HEK293 (cell line): ENCODE data around the gene RPRD1A.

Experiments
- CTCF ChIA-PET: fragments of 350-600 bp; formaldehyde crosslinking; extraction: SDS; loops from one replicate; lab custom pipeline; 2021; ENCODE audit warnings: antibody characterized with exemption; lab: Yijun Ruan, JAX
- POLR2A ChIA-PET: fragments of 300-600 bp; formaldehyde crosslinking; extraction: SDS; loops from one replicate; lab custom pipeline; 2020; ENCODE audit warnings: antibody characterized with exemption, inconsistent platforms; lab: Yijun Ruan, JAX
- H3K27ac ChIP-seq: fragments of 200-500 bp; sonication (Bioruptor generic); 2 replicates; pipeline ENCODE4 v1.5.1; 2014; ENCODE audit warnings: low read depth, low read length, control low read depth, inconsistent platforms; ENCODE audit errors: extremely low read depth
- H3K36me3 ChIP-seq, 2 experiments: fragments of 200-500 bp in 1 of 2; sonication (Bioruptor generic) in 1 of 2; 1 replicate in 1 of 2; 2 replicates in 1 of 2; pipeline ENCODE4 v1.5.1; 2014 to 2017; ENCODE audit warnings: inconsistent platforms in 2 of 2, low read length in 2 of 2; ENCODE audit not compliant: control insufficient read depth in 2 of 2, insufficient read depth in 1 of 2
- H3K4me1 ChIP-seq: fragments of 200-500 bp; sonication (Bioruptor generic); 2 replicates; pipeline ENCODE4 v1.5.1; 2014; ENCODE audit warnings: mild to moderate bottlenecking, low read length, inconsistent platforms; ENCODE audit not compliant: control insufficient read depth, insufficient read depth
- H3K4me3 ChIP-seq: 2 replicates; pipeline ENCODE4 v1.5.1; 2011; ENCODE audit warnings: low read depth, mild to moderate bottlenecking, control low read depth, low read length, moderate library complexity
- H3K9me3 ChIP-seq: fragments of 200-500 bp; sonication (Bioruptor generic); 2 replicates; pipeline ENCODE4 v1.5.1; 2014; ENCODE audit warnings: low read depth, low read length, inconsistent platforms; ENCODE audit not compliant: control insufficient read depth, insufficient read depth
- EGR2 ChIP-seq: fragments of 450-650 bp; formaldehyde crosslinking; IDR thresholded peaks from 2 replicates; pipeline ENCODE4 v1.5.1; 2016; ENCODE audit warnings: low read depth, missing biosample characterization, missing genetic modification characterization
- GFI1B ChIP-seq: fragments of 450-650 bp; formaldehyde crosslinking; IDR thresholded peaks from 2 replicates; pipeline ENCODE4 v1.5.1; 2016; ENCODE audit warnings: missing biosample characterization, missing genetic modification characterization
- GLI4 ChIP-seq: fragments of 450-650 bp; formaldehyde crosslinking; IDR thresholded peaks from 2 replicates; pipeline ENCODE4 v1.5.1; 2016; ENCODE audit warnings: missing biosample characterization, missing genetic modification characterization
- HOXC10 ChIP-seq: sonication (generic); formaldehyde crosslinking; IDR thresholded peaks from 2 replicates; pipeline ENCODE4 v1.8.1; 2023; ENCODE audit warnings: mild to moderate bottlenecking, missing genetic modification reagents
- OSR2 ChIP-seq: fragments of 450-650 bp; formaldehyde crosslinking; IDR thresholded peaks from 2 replicates; pipeline ENCODE4 v1.5.1; 2016; ENCODE audit warnings: missing biosample characterization, missing genetic modification characterization
- SETDB1 ChIP-seq: IDR thresholded peaks from one replicate; pipeline ENCODE4 v1.6.1; 2017; ENCODE audit warnings: mild to moderate bottlenecking, low read length, moderate library complexity, mixed read lengths; ENCODE audit not compliant: insufficient read length
- SP7 ChIP-seq: fragments of 450-650 bp; formaldehyde crosslinking; IDR thresholded peaks from 2 replicates; pipeline ENCODE4 v1.5.1; 2016; ENCODE audit warnings: missing biosample characterization, missing genetic modification characterization
- TRIM28 ChIP-seq: IDR thresholded peaks from 2 replicates; pipeline ENCODE4 v1.6.1; 2011; ENCODE audit warnings: low read length, control low read depth, borderline replicate concordance
- ZBTB20 ChIP-seq: fragments of 450-650 bp; formaldehyde crosslinking; IDR thresholded peaks from 2 replicates; pipeline ENCODE4 v1.5.1; 2016; ENCODE audit warnings: missing biosample characterization, missing genetic modification characterization
- ZBTB21 ChIP-seq: fragments of 450-650 bp; formaldehyde crosslinking; IDR thresholded peaks from 2 replicates; pipeline ENCODE4 v1.5.1; 2017; ENCODE audit warnings: missing biosample characterization, missing genetic modification characterization
- ZNF155 ChIP-seq: fragments of 450-650 bp; formaldehyde crosslinking; IDR thresholded peaks from 2 replicates; pipeline ENCODE4 v1.5.1; 2016; ENCODE audit warnings: missing biosample characterization, missing genetic modification characterization
- ZNF157 ChIP-seq: fragments of 450-650 bp; formaldehyde crosslinking; IDR thresholded peaks from 2 replicates; pipeline ENCODE4 v1.5.1; 2016; ENCODE audit warnings: missing biosample characterization, missing genetic modification characterization
- ZNF202 ChIP-seq: fragments of 450-650 bp; formaldehyde crosslinking; IDR thresholded peaks from 2 replicates; pipeline ENCODE4 v1.5.1; 2016; ENCODE audit warnings: missing biosample characterization, missing genetic modification characterization, borderline replicate concordance
- ZNF221 ChIP-seq: fragments of 450-650 bp; formaldehyde crosslinking; IDR thresholded peaks from 2 replicates; pipeline ENCODE4 v1.5.1; 2017; ENCODE audit warnings: missing biosample characterization, missing genetic modification characterization, borderline replicate concordance
- ZNF404 ChIP-seq: fragments of 450-650 bp; formaldehyde crosslinking; IDR thresholded peaks from 2 replicates; pipeline ENCODE4 v1.5.1; 2017; ENCODE audit warnings: missing biosample characterization, missing genetic modification characterization
- ZNF416 ChIP-seq: fragments of 450-650 bp; formaldehyde crosslinking; IDR thresholded peaks from 2 replicates; pipeline ENCODE4 v1.5.1; 2016; ENCODE audit warnings: missing biosample characterization, missing genetic modification characterization
- ZNF521 ChIP-seq: fragments of 450-650 bp; formaldehyde crosslinking; IDR thresholded peaks from 2 replicates; pipeline ENCODE4 v1.5.1; 2017; ENCODE audit warnings: missing biosample characterization, mild to moderate bottlenecking, missing genetic modification characterization
- ZNF548 ChIP-seq: fragments of 450-650 bp; formaldehyde crosslinking; IDR thresholded peaks from 2 replicates; pipeline ENCODE4 v1.5.1; 2016; ENCODE audit warnings: missing biosample characterization, missing genetic modification characterization
- ZNF654 ChIP-seq: fragments of 450-650 bp; formaldehyde crosslinking; IDR thresholded peaks from 2 replicates; pipeline ENCODE4 v1.5.1; 2016; ENCODE audit warnings: low read depth, missing biosample characterization, missing genetic modification characterization
- ZNF785 ChIP-seq: fragments of 450-650 bp; formaldehyde crosslinking; IDR thresholded peaks from 2 replicates; pipeline ENCODE4 v1.5.1; 2016; ENCODE audit warnings: missing biosample characterization, missing genetic modification characterization
- ZNF830 ChIP-seq: fragments of 450-650 bp; IDR thresholded peaks from 2 replicates; pipeline ENCODE4 v1.5.0; 2018; ENCODE audit warnings: missing biosample characterization, missing genetic modification characterization, low read depth, mild to moderate bottlenecking, moderate library complexity
- TF ChIP-seq, protein P1 (sequence below): fragments of 450-650 bp; formaldehyde crosslinking; IDR thresholded peaks from 2 replicates; pipeline ENCODE4 v1.5.1; 2016; ENCODE audit warnings: missing biosample characterization, missing genetic modification characterization
- TF ChIP-seq, protein P2 (sequence below): fragments of 450-650 bp; formaldehyde crosslinking; IDR thresholded peaks from 2 replicates; pipeline ENCODE4 v1.5.1; 2017; ENCODE audit warnings: missing biosample characterization, missing genetic modification characterization
- TF ChIP-seq, protein P3 (sequence below): sonication (generic); formaldehyde crosslinking; IDR thresholded peaks from 2 replicates; pipeline ENCODE4 v1.8.1; 2022; ENCODE audit warnings: mild to moderate bottlenecking, moderate library complexity, missing genetic modification reagents

Gene RPRD1A

DNA sequence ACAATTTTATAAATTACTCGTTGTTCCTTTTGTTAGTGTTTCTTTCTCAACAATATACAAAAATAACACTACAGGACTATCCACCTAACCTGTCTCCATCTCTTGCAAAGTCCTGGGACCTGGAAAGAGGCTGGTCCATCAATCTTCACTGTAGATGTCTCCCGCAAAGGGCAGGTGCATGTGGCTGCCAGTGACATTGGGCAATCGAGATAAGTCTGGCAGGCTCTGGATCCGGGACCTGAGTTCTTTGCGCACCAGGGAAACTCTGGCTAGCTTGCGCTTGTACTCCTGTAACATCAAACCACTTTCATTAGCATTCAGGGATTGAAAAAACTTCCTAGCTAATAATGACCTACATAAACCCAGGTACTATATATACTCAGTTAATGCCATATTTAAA, 74.3 kb downstream of the RPRD1A start:
- Histone ChIP-seq H3K9me3 (no peaks in the 10 kb centered on the region), H3K36me3 (peaks cover 0 to 45% of the 10 kb centered on the region in 2 experiments; a peak in 2 of 3 replicates), H3K27ac (no peak overlapping the region), H3K4me3 (no peak overlapping the region), H3K4me1 (no peaks in the 10 kb centered on the region)
- CTCF ChIA-PET = interaction anchor here (0.7 kb wide), 1 partner anchor 18 kb away, joined by 3 read pairs; no protein-coding TSS in a partner anchor
- TF ChIP-seq ZNF830 (tag by site-specific recombination) (no peak), GLI4 (no peak), ZBTB21 (tag by site-specific recombination) (no peak), HOXC10 (CRISPR knock-in tag) (no peak)
- TF ChIP-seq, protein P1, sequence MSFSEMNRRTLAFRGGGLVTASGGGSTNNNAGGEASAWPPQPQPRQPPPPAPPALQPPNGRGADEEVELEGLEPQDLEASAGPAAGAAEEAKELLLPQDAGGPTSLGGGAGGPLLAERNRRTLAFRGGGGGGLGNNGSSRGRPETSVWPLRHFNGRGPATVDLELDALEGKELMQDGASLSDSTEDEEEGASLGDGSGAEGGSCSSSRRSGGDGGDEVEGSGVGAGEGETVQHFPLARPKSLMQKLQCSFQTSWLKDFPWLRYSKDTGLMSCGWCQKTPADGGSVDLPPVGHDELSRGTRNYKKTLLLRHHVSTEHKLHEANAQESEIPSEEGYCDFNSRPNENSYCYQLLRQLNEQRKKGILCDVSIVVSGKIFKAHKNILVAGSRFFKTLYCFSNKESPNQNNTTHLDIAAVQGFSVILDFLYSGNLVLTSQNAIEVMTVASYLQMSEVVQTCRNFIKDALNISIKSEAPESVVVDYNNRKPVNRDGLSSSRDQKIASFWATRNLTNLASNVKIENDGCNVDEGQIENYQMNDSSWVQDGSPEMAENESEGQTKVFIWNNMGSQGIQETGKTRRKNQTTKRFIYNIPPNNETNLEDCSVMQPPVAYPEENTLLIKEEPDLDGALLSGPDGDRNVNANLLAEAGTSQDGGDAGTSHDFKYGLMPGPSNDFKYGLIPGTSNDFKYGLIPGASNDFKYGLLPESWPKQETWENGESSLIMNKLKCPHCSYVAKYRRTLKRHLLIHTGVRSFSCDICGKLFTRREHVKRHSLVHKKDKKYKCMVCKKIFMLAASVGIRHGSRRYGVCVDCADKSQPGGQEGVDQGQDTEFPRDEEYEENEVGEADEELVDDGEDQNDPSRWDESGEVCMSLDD (tag by site-specific recombination) = no peak
- POLR2A ChIA-PET = interaction anchor here (0.5 kb wide), 1 partner anchor 13 kb away, joined by 5 read pairs; no protein-coding TSS in a partner anchor

DNA sequence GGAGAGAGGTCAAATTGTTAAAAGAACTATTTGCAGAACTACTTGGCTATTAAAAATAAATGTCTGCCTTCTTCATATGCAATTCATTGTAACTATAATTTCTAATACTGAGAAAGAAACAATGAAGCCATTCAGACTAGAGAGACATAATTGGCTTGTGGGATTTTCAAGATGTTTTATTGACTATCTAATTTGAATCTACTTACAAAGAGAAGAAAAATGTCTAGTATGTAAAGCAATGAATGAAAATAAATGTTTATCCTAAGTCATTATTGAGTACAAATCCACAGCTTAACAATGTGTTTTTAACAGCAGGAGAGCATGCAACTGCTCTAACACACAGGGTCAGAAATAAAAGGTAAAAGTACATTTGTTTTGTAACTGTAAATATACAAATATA, 75.7 kb downstream of the RPRD1A start:
- POLR2A ChIA-PET = interaction anchor here (1.3 kb wide), 1 partner anchor 15 kb away, joined by 3 read pairs; no protein-coding TSS in a partner anchor

DNA sequence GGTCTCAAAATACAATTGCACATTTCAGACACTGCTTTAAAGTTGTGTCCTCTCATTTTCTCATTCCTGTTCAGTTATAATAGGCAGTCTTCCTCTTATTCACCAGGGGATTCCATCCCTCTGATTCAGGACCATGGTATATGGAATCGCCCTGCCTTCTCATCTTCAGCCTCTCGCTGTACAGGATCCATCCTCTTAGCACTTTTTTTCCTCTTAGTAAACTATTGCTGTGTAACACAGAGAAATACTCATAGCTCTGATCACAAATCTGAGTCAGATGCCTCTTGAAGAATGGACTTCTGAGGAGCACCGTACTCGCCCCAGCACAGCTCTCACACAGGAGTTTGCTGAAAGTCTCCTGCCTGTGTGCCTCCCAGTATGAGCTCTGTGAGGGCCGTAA, 83.5 kb downstream of the RPRD1A start:
- ChIA-PET POLR2A (no interaction called here), CTCF (no interaction called here)
- peaks cover 23 to 84% of the 10 kb centered on the region in 2 experiments for H3K36me3 ChIP-seq
- no peak overlapping the region for H3K27ac ChIP-seq
- H3K4me1 ChIP-seq = no peaks in the 10 kb centered on the region
- H3K9me3 ChIP-seq = no peaks in the 10 kb centered on the region
- no peak overlapping the region for H3K4me3 ChIP-seq
- no peak for TF ChIP-seq ZBTB20 (tag by site-specific recombination)

More for the DNA sequence above, 75.7 kb downstream of the RPRD1A start:
- no peak overlapping the region for H3K4me3 ChIP-seq
- H3K4me1 ChIP-seq = no peaks in the 10 kb centered on the region
- no peak overlapping the region for H3K27ac ChIP-seq
- CTCF ChIA-PET = no interaction called here
- peaks cover 0 to 58% of the 10 kb centered on the region in 2 experiments; a peak in 2 of 3 replicates for H3K36me3 ChIP-seq
- no peak for TF ChIP-seq EGR2 (tag by site-specific recombination)
- TF ChIP-seq SP7 = no peak
- TF ChIP-seq ZBTB21 (tag by site-specific recombination) = no peak
- TF ChIP-seq, protein P2, sequence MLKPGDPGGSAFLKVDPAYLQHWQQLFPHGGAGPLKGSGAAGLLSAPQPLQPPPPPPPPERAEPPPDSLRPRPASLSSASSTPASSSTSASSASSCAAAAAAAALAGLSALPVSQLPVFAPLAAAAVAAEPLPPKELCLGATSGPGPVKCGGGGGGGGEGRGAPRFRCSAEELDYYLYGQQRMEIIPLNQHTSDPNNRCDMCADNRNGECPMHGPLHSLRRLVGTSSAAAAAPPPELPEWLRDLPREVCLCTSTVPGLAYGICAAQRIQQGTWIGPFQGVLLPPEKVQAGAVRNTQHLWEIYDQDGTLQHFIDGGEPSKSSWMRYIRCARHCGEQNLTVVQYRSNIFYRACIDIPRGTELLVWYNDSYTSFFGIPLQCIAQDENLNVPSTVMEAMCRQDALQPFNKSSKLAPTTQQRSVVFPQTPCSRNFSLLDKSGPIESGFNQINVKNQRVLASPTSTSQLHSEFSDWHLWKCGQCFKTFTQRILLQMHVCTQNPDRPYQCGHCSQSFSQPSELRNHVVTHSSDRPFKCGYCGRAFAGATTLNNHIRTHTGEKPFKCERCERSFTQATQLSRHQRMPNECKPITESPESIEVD (tag by site-specific recombination) = no peak
- no peak for TF ChIP-seq ZNF157
- no peak for TF ChIP-seq TRIM28
- TF ChIP-seq ZNF548 (tag by site-specific recombination) = no peak
- no peak for TF ChIP-seq ZNF654 (tag by site-specific recombination)
- no peak for TF ChIP-seq ZNF221 (tag by site-specific recombination)
- TF ChIP-seq SETDB1 = no peak
- no peak for TF ChIP-seq OSR2
- TF ChIP-seq ZNF416 (tag by site-specific recombination) = no peak
- no peak for TF ChIP-seq ZNF404
- no peak for TF ChIP-seq ZNF202 (tag by site-specific recombination)
- no peak for TF ChIP-seq ZNF785 (tag by site-specific recombination)
- no peak for TF ChIP-seq ZNF155 (tag by site-specific recombination)
- TF ChIP-seq, protein P3, sequence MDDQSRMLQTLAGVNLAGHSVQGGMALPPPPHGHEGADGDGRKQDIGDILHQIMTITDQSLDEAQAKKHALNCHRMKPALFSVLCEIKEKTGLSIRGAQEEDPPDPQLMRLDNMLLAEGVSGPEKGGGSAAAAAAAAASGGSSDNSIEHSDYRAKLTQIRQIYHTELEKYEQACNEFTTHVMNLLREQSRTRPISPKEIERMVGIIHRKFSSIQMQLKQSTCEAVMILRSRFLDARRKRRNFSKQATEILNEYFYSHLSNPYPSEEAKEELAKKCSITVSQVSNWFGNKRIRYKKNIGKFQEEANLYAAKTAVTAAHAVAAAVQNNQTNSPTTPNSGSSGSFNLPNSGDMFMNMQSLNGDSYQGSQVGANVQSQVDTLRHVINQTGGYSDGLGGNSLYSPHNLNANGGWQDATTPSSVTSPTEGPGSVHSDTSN (CRISPR knock-in tag) = no peak
- no peak for TF ChIP-seq ZNF521 (tag by site-specific recombination)
- no peak for TF ChIP-seq GFI1B (tag by site-specific recombination)
- no peaks in the 10 kb centered on the region for H3K9me3 ChIP-seq
